ENCODE measurements around the gene MKLN1.

MKLN1 gene

GRCh38 chr7:131527456-131527855 is 199.8 kb downstream of the MKLN1 start:
- Histone ChIP-seq H3K4ac (ENCODE audit: low read depth, low read length) (no peak overlapping the region), H2AK5ac (ENCODE audit: low read length) (no peak overlapping the region), H3K56ac (ENCODE audit: low read length) (no peak overlapping the region), H3K4me1 (ENCODE audit: control insufficient read depth, low read depth, low read length) (peaks cover 10% of the 10 kb centered on the region), H4K8ac (ENCODE audit: low read depth, low read length) (no peak overlapping the region), H3K23ac (ENCODE audit: low read length) (no peak overlapping the region), H3K4me2 (ENCODE audit: low read length) (no peak overlapping the region), H3K27me3 (ENCODE audit: insufficient read depth, low read length, poor library complexity) (no peaks in the 10 kb centered on the region), H2BK120ac (ENCODE audit: low read depth, low read length) (no peak overlapping the region), H3K36me3 (ENCODE audit: control insufficient read depth, insufficient read depth, low read length) (no peaks in the 10 kb centered on the region), H2BK15ac (replicated peaks; ENCODE audit: low read depth) (no peak overlapping the region), H3K4me3 (ENCODE audit: low read length) (no peak overlapping the region), H3K27ac (ENCODE audit: low read depth, low read length) (no peak overlapping the region), H3K79me1 (ENCODE audit: low read length) (peaks cover 2% of the 10 kb centered on the region), H2BK5ac (ENCODE audit: low read length) (no peak overlapping the region), H4K5ac (ENCODE audit: low read length) (no peak overlapping the region), H3K79me2 (ENCODE audit: control insufficient read depth, insufficient read depth, low read length) (peaks cover 72% of the 10 kb centered on the region), H3K9ac (ENCODE audit: low read length) (no peak overlapping the region), H3K18ac (ENCODE audit: low read length) (no peak overlapping the region)
- DNase-seq: no peak
- no CpG with 5 or more reads among the region's 4 CpGs for WGBS (ENCODE audit: extremely low coverage, insufficient coverage, low lambda C conversion rate)

GRCh38 chr7:131529179-131529578 is 201.5 kb downstream of the MKLN1 start:
- Histone ChIP-seq H3K18ac (ENCODE audit: low read length) (no peak overlapping the region), H2AK5ac (ENCODE audit: low read length) (no peak overlapping the region), H2BK120ac (ENCODE audit: low read depth, low read length) (no peak overlapping the region), H4K8ac (ENCODE audit: low read depth, low read length) (no peak overlapping the region), H3K36me3 (ENCODE audit: control insufficient read depth, insufficient read depth, low read length) (no peaks in the 10 kb centered on the region), H3K4me2 (ENCODE audit: low read length) (no peak overlapping the region), H3K56ac (ENCODE audit: low read length) (peak overlapping the region; percentile 25), H3K23ac (ENCODE audit: low read length) (no peak overlapping the region), H3K27ac (ENCODE audit: low read depth, low read length) (peak overlapping the region; percentile 12), H3K4ac (ENCODE audit: low read depth, low read length) (no peak overlapping the region), H3K79me1 (ENCODE audit: low read length) (peaks cover 2% of the 10 kb centered on the region), H2BK15ac (replicated peaks; ENCODE audit: low read depth) (no peak overlapping the region), H3K79me2 (ENCODE audit: control insufficient read depth, insufficient read depth, low read length) (peaks cover 77% of the 10 kb centered on the region), H3K9ac (ENCODE audit: low read length) (no peak overlapping the region), H3K4me3 (ENCODE audit: low read length) (no peak overlapping the region), H2BK5ac (ENCODE audit: low read length) (no peak overlapping the region), H3K27me3 (ENCODE audit: insufficient read depth, low read length, poor library complexity) (no peaks in the 10 kb centered on the region), H3K4me1 (ENCODE audit: control insufficient read depth, low read depth, low read length) (peaks cover 12% of the 10 kb centered on the region), H4K5ac (ENCODE audit: low read length) (no peak overlapping the region)
- DNase-seq: peak; percentile 58
- no CpG with 5 or more reads among the region's 3 CpGs for WGBS (ENCODE audit: extremely low coverage, insufficient coverage, low lambda C conversion rate)

GRCh38 chr7:131529617-131530016 is 201.9 kb downstream of the MKLN1 start:
- Histone ChIP-seq H3K18ac (ENCODE audit: low read length) (no peak overlapping the region), H3K23ac (ENCODE audit: low read length) (no peak overlapping the region), H2AK5ac (ENCODE audit: low read length) (no peak overlapping the region), H3K27me3 (ENCODE audit: insufficient read depth, low read length, poor library complexity) (no peaks in the 10 kb centered on the region), H2BK15ac (replicated peaks; ENCODE audit: low read depth) (no peak overlapping the region), H3K79me1 (ENCODE audit: low read length) (peaks cover 2% of the 10 kb centered on the region), H3K56ac (ENCODE audit: low read length) (peak overlapping the region; percentile 25), H3K36me3 (ENCODE audit: control insufficient read depth, insufficient read depth, low read length) (no peaks in the 10 kb centered on the region), H2BK5ac (ENCODE audit: low read length) (no peak overlapping the region), H3K4me1 (ENCODE audit: control insufficient read depth, low read depth, low read length) (peaks cover 12% of the 10 kb centered on the region), H2BK120ac (ENCODE audit: low read depth, low read length) (no peak overlapping the region), H3K79me2 (ENCODE audit: control insufficient read depth, insufficient read depth, low read length) (peaks cover 77% of the 10 kb centered on the region), H4K8ac (ENCODE audit: low read depth, low read length) (no peak overlapping the region), H4K5ac (ENCODE audit: low read length) (no peak overlapping the region), H3K4me3 (ENCODE audit: low read length) (no peak overlapping the region), H3K4ac (ENCODE audit: low read depth, low read length) (no peak overlapping the region), H3K4me2 (ENCODE audit: low read length) (no peak overlapping the region), H3K9ac (ENCODE audit: low read length) (no peak overlapping the region), H3K27ac (ENCODE audit: low read depth, low read length) (peak overlapping the region; percentile 69)
- no peak for DNase-seq
- no CpG with 5 or more reads among the region's 11 CpGs for WGBS (ENCODE audit: extremely low coverage, insufficient coverage, low lambda C conversion rate)

GRCh38 chr7:131530137-131530536 is 202.5 kb downstream of the MKLN1 start:
- Histone ChIP-seq H3K4me2 (ENCODE audit: low read length) (no peak overlapping the region), H3K4ac (ENCODE audit: low read depth, low read length) (no peak overlapping the region), H3K4me1 (ENCODE audit: control insufficient read depth, low read depth, low read length) (peaks cover 12% of the 10 kb centered on the region), H3K79me2 (ENCODE audit: control insufficient read depth, insufficient read depth, low read length) (peaks cover 78% of the 10 kb centered on the region), H3K27ac (ENCODE audit: low read depth, low read length) (peak overlapping the region; percentile 11), H3K23ac (ENCODE audit: low read length) (no peak overlapping the region), H3K4me3 (ENCODE audit: low read length) (no peak overlapping the region), H3K27me3 (ENCODE audit: insufficient read depth, low read length, poor library complexity) (no peaks in the 10 kb centered on the region), H2BK5ac (ENCODE audit: low read length) (no peak overlapping the region), H3K36me3 (ENCODE audit: control insufficient read depth, insufficient read depth, low read length) (no peaks in the 10 kb centered on the region), H3K9ac (ENCODE audit: low read length) (no peak overlapping the region), H3K79me1 (ENCODE audit: low read length) (peaks cover 2% of the 10 kb centered on the region), H4K5ac (ENCODE audit: low read length) (no peak overlapping the region), H2BK120ac (ENCODE audit: low read depth, low read length) (no peak overlapping the region), H2BK15ac (replicated peaks; ENCODE audit: low read depth) (no peak overlapping the region), H2AK5ac (ENCODE audit: low read length) (no peak overlapping the region), H3K56ac (ENCODE audit: low read length) (no peak overlapping the region), H3K18ac (ENCODE audit: low read length) (no peak overlapping the region), H4K8ac (ENCODE audit: low read depth, low read length) (no peak overlapping the region)
- DNase-seq: no peak
- no CpG with 5 or more reads among the region's 6 CpGs for WGBS (ENCODE audit: extremely low coverage, insufficient coverage, low lambda C conversion rate)

GRCh38 chr7:131532570-131533091 is 205.0 kb downstream of the MKLN1 start:
- no peak overlapping the region for H3K23ac ChIP-seq (ENCODE audit: low read length)
- H3K79me2 ChIP-seq (ENCODE audit: control insufficient read depth, insufficient read depth, low read length): peaks cover 87% of the 10 kb centered on the region
- H3K36me3 ChIP-seq (ENCODE audit: control insufficient read depth, insufficient read depth, low read length): peaks cover under 1% of the 10 kb centered on the region
- DNase-seq: no peak
- no CpG with 5 or more reads among the region's 10 CpGs for WGBS (ENCODE audit: extremely low coverage, insufficient coverage, low lambda C conversion rate)
- peak overlapping the region; percentile 34 for H3K56ac ChIP-seq (ENCODE audit: low read length)
- H3K18ac ChIP-seq (ENCODE audit: low read length): no peak overlapping the region
- H4K5ac ChIP-seq (ENCODE audit: low read length): no peak overlapping the region
- no peaks in the 10 kb centered on the region for H3K27me3 ChIP-seq (ENCODE audit: insufficient read depth, low read length, poor library complexity)
- H4K8ac ChIP-seq (ENCODE audit: low read depth, low read length): no peak overlapping the region
- peaks cover 3% of the 10 kb centered on the region for H3K79me1 ChIP-seq (ENCODE audit: low read length)
- peaks cover 12% of the 10 kb centered on the region for H3K4me1 ChIP-seq (ENCODE audit: control insufficient read depth, low read depth, low read length)
- H2BK120ac ChIP-seq (ENCODE audit: low read depth, low read length): no peak overlapping the region
- no peak overlapping the region for H3K9ac ChIP-seq (ENCODE audit: low read length)
- no peak overlapping the region for H3K27ac ChIP-seq (ENCODE audit: low read depth, low read length)
- no peak overlapping the region for H2BK5ac ChIP-seq (ENCODE audit: low read length)
- H3K4ac ChIP-seq (ENCODE audit: low read depth, low read length): no peak overlapping the region
- no peak overlapping the region for H2AK5ac ChIP-seq (ENCODE audit: low read length)
- no peak overlapping the region for H2BK15ac ChIP-seq (replicated peaks; ENCODE audit: low read depth)
- H3K4me3 ChIP-seq (ENCODE audit: low read length): no peak overlapping the region
- H3K4me2 ChIP-seq (ENCODE audit: low read length): no peak overlapping the region

GRCh38 chr7:131533151-131533559 is 205.5 kb downstream of the MKLN1 start:
- no peak overlapping the region for H2BK15ac ChIP-seq (replicated peaks; ENCODE audit: low read depth)
- no peak overlapping the region for H3K4me2 ChIP-seq (ENCODE audit: low read length)
- no peak overlapping the region for H2BK5ac ChIP-seq (ENCODE audit: low read length)
- no peak overlapping the region for H3K27ac ChIP-seq (ENCODE audit: low read depth, low read length)
- no peak overlapping the region for H3K23ac ChIP-seq (ENCODE audit: low read length)
- WGBS (ENCODE audit: extremely low coverage, insufficient coverage, low lambda C conversion rate): no CpG with 5 or more reads among the region's 9 CpGs
- peaks cover 12% of the 10 kb centered on the region for H3K4me1 ChIP-seq (ENCODE audit: control insufficient read depth, low read depth, low read length)
- H2BK120ac ChIP-seq (ENCODE audit: low read depth, low read length): no peak overlapping the region
- peaks cover 3% of the 10 kb centered on the region for H3K79me1 ChIP-seq (ENCODE audit: low read length)
- H3K9ac ChIP-seq (ENCODE audit: low read length): no peak overlapping the region
- no peak for DNase-seq
- no peak overlapping the region for H3K4ac ChIP-seq (ENCODE audit: low read depth, low read length)
- no peak overlapping the region for H3K18ac ChIP-seq (ENCODE audit: low read length)
- H3K36me3 ChIP-seq (ENCODE audit: control insufficient read depth, insufficient read depth, low read length): peaks cover 2% of the 10 kb centered on the region
- H4K8ac ChIP-seq (ENCODE audit: low read depth, low read length): no peak overlapping the region
- H3K56ac ChIP-seq (ENCODE audit: low read length): no peak overlapping the region
- H2AK5ac ChIP-seq (ENCODE audit: low read length): no peak overlapping the region
- H3K27me3 ChIP-seq (ENCODE audit: insufficient read depth, low read length, poor library complexity): no peaks in the 10 kb centered on the region
- H4K5ac ChIP-seq (ENCODE audit: low read length): no peak overlapping the region
- peaks cover 88% of the 10 kb centered on the region for H3K79me2 ChIP-seq (ENCODE audit: control insufficient read depth, insufficient read depth, low read length)
- no peak overlapping the region for H3K4me3 ChIP-seq (ENCODE audit: low read length)
